ENCODE measurements around the gene TIRAP. TPM values are rescaled to one million over a fixed set of nuclear protein-coding genes. Genes with fewer than 3 reads are reported as not detected.
A peak's percentile ranks its signal among the peaks of the same experiment; 100 is the strongest.

Gene TIRAP
- total RNA-seq, 1 donor from 2014 or later: 2.1 TPM

- H3K4me3 ChIP-seq (ENCODE audit: low read depth, low read length): no peak overlapping the region
- peaks cover 11% of the 10 kb centered on the region for H3K36me3 ChIP-seq (ENCODE audit: control insufficient read depth, insufficient read depth, low read length)
- H3K27me3 ChIP-seq (ENCODE audit: control insufficient read depth, insufficient read depth, low read length): no peaks in the 10 kb centered on the region
- DNase-seq (ENCODE audit: low read depth) (no peak), FAIRE-seq (no peak)
- TF ChIP-seq CTCF (IDR thresholded peaks at IDR 0.05; ENCODE audit: insufficient read depth, low read length, severe bottlenecking): no peak
Measured at GRCh38 chr11:126279191-126279590, 3.7 kb upstream of the TIRAP start.

- DNase-seq (ENCODE audit: low read depth) (no peak), FAIRE-seq (no peak)
- Histone ChIP-seq H3K4me3 (ENCODE audit: low read depth, low read length) (no peak overlapping the region), H3K36me3 (ENCODE audit: control insufficient read depth, insufficient read depth, low read length) (peaks cover 6% of the 10 kb centered on the region), H3K27me3 (ENCODE audit: control insufficient read depth, insufficient read depth, low read length) (no peaks in the 10 kb centered on the region)
- no peak for TF ChIP-seq CTCF (IDR thresholded peaks at IDR 0.05; ENCODE audit: insufficient read depth, low read length, severe bottlenecking)
Measured at GRCh38 chr11:126280595-126280994, 2.3 kb upstream of the TIRAP start.

- no peak for TF ChIP-seq CTCF (IDR thresholded peaks at IDR 0.05; ENCODE audit: insufficient read depth, low read length, severe bottlenecking)
- no peaks in the 10 kb centered on the region for H3K27me3 ChIP-seq (ENCODE audit: control insufficient read depth, insufficient read depth, low read length)
- FAIRE-seq (no peak), DNase-seq (ENCODE audit: low read depth) (no peak)
- no peak overlapping the region for H3K4me3 ChIP-seq (ENCODE audit: low read depth, low read length)
- peaks cover 2% of the 10 kb centered on the region for H3K36me3 ChIP-seq (ENCODE audit: control insufficient read depth, insufficient read depth, low read length)
Measured at GRCh38 chr11:126281245-126281644, 1.6 kb upstream of the TIRAP start.

- DNase-seq (ENCODE audit: low read depth) (no peak), FAIRE-seq (no peak)
- no peak for TF ChIP-seq CTCF (IDR thresholded peaks at IDR 0.05; ENCODE audit: insufficient read depth, low read length, severe bottlenecking)
- no peak overlapping the region for H3K4me3 ChIP-seq (ENCODE audit: low read depth, low read length)
- H3K27me3 ChIP-seq (ENCODE audit: control insufficient read depth, insufficient read depth, low read length): no peaks in the 10 kb centered on the region
- H3K36me3 ChIP-seq (ENCODE audit: control insufficient read depth, insufficient read depth, low read length): peaks cover 2% of the 10 kb centered on the region
Measured at GRCh38 chr11:126281666-126282175, 1.2 kb upstream of the TIRAP start.

GRCh38 chr11:126282361-126282735 lies 545 bp upstream of the TIRAP start:
- Histone ChIP-seq H3K4me3 (ENCODE audit: low read depth, low read length) (peak overlapping the region; percentile 56), H3K36me3 (ENCODE audit: control insufficient read depth, insufficient read depth, low read length) (peaks cover 4% of the 10 kb centered on the region), H3K27me3 (ENCODE audit: control insufficient read depth, insufficient read depth, low read length) (no peaks in the 10 kb centered on the region)
- FAIRE-seq (no peak), DNase-seq (ENCODE audit: low read depth) (no peak)
- TF ChIP-seq CTCF (IDR thresholded peaks at IDR 0.05; ENCODE audit: insufficient read depth, low read length, severe bottlenecking): no peak

GRCh38 chr11:126284829-126285228 lies 1.9 kb downstream of the TIRAP start:
- no peak for FAIRE-seq
- DNase-seq (ENCODE audit: low read depth): peak; percentile 95
- TF ChIP-seq CTCF (IDR thresholded peaks at IDR 0.05; ENCODE audit: insufficient read depth, low read length, severe bottlenecking): no peak
- Histone ChIP-seq H3K4me3 (ENCODE audit: low read depth, low read length) (no peak overlapping the region), H3K27me3 (ENCODE audit: control insufficient read depth, insufficient read depth, low read length) (no peaks in the 10 kb centered on the region), H3K36me3 (ENCODE audit: control insufficient read depth, insufficient read depth, low read length) (peaks cover 2% of the 10 kb centered on the region)

Data from bronchial epithelial cell (primary cell).